H54 (cell line): ENCODE results near the gene XPNPEP1.
A peak's percentile ranks its signal among the peaks of the same experiment; 100 is the strongest.

Source experiments
- DNase-seq: peaks from one replicate; pipeline ENCODE4 v3.0.0; 2011; ENCODE audit warnings: low spot score, mixed read lengths; ENCODE audit not compliant: insufficient read length
- FAIRE-seq: peaks from 3 replicates; lab custom pipeline; 2011; peaks lifted over from hg19 to GRCh38; lab: Jason Lieb, UNC
- POLR2A ChIP-seq: IDR thresholded peaks from 2 replicates; pipeline ENCODE4 v1.6.1; 2011; ENCODE audit warnings: low read depth, mild to moderate bottlenecking, low read length

XPNPEP1 gene

DNA sequence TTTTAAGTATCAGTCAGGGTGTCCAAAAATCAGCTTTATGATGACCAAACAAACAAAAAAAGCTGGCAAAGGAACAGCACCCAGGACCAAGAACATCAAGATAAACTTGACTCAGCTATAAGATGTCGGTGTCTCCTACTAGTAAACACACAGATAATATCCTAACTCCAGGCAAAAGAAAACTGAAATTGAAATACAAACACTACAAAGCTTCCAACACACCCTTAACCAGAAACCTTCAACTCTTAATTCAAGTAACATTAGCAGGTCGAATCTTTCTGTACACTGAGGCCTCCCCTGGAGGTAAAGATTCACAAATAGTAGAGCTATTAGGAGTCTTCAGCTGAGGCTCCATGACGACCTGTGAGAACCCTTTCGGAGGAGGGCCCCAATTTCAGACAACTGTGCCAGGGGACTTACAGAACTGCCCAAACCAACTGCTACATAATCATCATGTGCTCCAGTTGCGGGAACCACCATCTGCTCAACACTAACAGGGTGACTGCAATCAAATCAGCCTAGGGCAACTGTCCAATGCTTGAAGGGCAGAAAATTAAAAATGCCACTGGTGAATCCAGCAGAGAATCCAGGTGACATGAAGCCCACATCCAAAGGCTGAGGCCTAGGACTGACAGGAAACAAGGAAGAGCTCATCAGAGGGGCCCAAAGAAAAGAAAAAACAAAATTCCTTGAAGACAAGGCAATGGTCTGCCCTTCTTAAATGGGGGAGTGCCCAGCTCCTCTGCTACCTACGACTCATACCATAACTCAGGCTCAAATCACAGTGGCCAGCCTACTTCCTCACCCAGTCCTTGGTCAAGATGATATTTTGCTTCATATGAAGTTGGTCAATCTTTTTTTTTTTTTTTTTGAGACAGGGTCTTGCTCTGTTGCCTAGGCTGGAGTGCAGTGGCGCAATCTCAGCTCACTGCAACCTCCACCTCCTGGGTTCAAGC lies 20.0 kb downstream of the XPNPEP1 start:
- TF ChIP-seq POLR2A: no peak
- DNase-seq (peak; percentile 48), FAIRE-seq (no peak)

DNA sequence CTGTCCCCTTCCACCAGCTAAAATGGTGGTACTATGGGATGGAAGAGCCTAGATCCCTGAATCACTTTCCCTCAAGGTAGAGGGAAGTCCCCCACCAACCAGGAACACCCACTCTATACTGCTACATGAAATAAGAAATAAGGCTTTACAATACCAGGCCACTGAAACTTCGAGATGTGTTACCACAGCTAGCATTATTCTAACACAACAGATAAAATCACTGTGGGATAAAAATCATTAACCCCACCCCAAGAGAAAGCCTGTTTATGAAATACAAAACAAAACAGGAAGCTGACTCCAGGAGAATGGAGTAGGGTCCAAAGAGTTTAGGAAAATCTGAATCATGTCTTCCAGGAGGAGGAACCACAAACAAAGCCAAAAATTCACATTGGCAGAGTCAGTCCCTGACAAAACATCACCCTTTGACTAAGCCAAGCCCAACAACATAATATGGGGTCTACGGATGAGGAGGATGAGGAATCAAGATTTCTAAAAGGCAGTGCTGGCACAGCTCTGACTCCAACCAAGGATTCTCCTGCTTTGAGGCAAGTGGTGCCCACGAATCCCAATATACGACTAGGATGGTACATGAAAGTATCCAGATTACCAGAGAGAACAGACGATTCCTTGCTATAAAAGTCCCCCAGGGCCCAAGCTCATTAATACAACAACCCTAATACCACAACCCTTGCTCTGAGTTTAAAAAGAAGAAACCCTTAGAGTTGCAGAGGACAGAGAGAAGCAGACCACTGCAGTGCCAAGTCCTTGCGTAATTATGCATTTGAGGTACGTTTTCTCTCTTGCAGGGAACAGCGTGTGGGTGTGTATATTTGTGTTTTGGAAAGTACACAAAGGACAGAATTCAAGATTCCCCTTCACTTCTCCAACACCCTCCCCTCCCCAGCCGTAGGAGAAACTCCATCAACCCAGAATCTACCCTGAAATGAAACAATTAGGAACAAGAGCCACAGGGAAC lies 23.7 kb downstream of the XPNPEP1 start:
- FAIRE-seq: no peak
- TF ChIP-seq POLR2A: no peak
- DNase-seq: no peak

DNA sequence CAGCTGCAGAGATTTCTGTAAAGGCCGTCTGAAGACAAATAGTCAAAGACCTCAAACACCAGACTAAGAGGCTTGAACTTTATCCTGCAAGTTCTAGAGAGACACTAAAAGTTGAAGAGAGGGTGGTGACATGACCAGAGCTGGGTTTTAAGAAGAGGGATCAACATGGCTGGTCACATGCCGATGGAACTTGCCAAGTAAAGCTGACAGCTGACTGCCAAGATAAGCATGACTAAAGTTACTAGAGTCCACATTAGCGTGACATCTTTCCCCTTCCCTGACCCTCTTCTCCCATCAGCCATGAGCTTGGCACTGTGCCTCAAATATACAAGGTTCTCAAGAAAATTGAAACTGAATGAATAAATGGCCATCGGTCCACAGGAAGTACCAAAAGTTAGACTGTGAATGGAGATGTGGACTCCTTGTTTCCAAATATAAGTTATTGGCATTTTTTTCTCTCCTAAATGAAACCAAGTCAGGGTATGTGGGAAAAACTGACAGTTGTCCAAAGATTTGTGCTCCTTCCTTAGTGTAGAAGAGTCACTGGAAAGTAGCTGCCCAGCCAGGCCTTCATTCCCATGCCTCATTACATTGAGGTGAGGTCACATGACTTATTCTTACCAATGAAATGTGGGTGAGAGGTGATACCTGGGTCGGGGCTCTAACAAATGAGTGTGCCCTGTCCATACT lies 24.5 kb downstream of the XPNPEP1 start:
- no peak for FAIRE-seq
- DNase-seq: no peak
- no peak for TF ChIP-seq POLR2A

DNA sequence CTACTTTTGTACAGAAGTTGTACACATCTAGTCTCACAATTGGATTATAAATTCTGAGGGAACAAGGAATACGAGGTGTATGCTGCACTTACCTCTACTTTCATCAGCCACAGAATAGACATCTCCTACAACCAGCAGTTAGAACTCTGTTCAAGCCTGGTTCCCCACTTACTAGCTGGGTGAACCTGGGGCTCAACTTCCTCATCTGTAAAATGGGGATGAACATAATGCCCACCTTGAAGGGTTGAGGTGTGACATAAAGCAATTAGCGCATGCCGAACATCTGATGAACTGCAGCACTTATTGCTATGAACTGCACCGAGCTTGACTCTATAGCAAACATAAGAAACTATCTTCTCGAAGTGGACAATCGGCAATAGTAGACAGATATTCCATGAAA lies 25.3 kb downstream of the XPNPEP1 start:
- no peak for DNase-seq
- TF ChIP-seq POLR2A: no peak
- no peak for FAIRE-seq

DNA sequence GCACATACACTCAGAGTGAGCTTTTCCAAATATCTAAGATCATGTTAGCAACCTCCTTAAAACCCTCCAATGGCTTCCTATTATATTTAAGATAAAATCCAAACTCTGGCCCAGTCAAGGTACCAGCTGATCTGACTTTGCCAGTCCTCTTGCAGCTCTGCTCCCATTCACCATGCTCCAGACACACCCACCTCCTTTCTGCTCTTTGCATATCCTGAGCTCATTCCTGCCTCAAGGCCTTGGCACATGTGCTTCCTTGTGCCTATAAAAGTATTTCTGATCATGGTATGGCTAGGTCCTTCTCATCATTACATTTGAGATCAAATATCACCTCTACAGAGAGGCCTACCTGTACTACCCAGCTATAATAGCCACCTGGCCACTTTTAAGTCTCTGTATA lies 27.5 kb downstream of the XPNPEP1 start:
- no peak for DNase-seq
- FAIRE-seq: no peak
- no peak for TF ChIP-seq POLR2A

DNA sequence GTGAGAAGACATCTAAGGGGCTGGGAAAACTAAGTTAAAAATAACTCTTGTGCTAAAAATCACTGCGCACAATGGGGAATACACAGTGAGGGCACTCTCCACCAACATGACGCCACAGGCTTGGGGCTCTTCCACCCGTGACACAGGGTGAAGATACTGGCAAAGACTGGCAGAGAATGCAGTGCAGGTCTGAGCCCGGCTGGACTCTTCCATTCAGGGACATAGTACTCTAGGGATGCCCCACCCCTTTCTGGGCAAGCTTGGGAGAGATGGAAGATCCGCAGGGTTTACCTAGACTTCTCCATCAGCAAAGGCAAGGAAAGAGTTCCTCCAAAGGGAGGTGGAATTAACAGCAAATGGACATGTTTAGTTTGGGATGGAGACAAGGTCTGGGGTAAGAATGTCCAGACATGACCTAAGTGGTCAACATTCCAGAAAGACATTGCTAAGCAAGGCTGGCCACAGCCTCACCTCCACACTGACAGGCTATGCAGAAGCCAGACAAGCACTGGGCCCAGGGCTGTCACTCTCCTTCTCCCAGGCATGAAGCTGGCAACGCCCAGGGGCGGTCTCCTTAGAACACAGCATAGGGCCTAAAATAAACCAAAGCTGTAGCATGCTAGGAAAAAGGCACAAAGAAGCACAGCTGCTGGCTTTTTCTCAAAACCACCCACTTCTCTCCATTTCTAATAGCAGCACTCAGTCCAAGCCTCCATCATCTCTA lies 28.1 kb downstream of the XPNPEP1 start:
- no peak for TF ChIP-seq POLR2A
- FAIRE-seq: no peak
- no peak for DNase-seq

DNA sequence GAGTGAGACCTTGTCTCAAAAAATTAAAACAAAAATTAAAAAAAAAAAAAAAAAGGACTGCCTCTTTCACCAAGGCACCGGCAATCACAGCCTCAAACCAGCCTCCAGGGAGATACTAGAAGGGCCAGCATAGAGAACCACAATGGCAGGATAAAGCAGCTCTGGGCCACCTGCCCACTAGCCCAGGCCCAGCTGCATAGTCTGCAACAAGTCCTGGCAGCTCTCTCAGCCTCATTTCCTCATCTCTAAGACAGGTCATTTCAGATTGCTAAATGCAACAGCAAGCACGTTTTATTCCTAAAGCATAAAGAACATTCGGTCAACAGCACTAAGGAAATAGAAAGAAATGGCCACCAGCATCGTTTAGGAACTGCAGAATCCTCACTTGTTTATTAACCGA lies 28.8 kb downstream of the XPNPEP1 start:
- no peak for TF ChIP-seq POLR2A
- no peak for FAIRE-seq
- no peak for DNase-seq

DNA sequence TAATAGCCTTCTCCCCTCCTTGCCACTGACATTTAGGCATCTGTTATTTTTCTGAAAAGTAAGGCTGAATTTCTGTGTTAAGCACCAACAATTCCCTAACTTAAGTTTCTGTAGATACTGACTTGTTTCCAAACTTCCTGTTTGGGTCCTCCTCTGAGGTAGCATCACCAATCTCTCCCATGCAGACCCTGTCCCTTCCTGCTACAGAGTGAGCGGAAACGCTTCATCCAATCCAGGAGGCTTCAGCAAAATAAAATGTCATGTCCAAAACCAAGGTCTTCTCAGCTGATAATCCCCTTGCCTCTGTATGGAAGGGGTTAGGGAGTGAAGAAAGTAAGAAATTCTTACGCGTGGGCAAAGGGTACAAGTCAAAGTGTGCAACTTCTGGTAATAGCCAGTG lies 29.9 kb downstream of the XPNPEP1 start:
- DNase-seq (no peak), FAIRE-seq (no peak)
- TF ChIP-seq POLR2A: no peak

DNA sequence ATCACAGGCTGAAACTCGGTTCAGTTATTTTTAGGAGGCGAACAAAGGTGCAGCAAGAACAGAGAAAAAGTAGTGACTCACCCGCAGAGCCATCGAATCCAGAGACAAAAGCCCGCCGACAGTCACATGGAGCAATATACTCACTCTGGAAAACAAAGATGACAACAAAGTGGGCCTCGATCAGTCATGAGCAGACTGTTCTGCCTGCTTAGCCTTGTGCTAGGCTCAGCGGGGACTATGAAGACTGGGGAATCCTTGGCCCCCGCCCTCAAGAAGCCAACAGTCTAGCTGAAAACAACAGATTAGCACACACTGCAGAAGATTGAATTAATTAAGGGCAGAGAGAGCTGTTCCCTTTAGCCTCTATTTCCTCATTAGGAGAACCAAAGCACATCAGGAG lies 30.4 kb downstream of the XPNPEP1 start:
- FAIRE-seq (no peak), DNase-seq (no peak)
- TF ChIP-seq POLR2A: no peak

DNA sequence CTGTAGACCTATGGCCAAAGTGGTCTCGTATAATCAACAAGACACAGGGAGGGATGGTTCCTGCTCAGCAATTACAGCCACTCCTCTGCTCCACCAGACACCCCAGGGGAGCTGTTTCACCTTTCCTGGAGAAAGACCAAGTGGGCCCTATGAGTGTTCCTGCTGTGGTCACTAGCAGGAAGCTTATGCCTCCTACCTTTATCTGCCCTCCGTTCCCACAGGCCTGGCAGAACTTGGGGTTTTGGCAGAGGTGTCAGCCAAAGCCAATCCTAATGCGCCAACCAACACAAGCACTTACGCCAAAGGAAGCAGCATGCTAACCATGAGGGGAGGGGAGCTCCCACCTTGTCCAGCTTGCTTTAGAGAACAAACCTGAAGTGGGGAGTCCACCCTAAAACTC lies 31.2 kb downstream of the XPNPEP1 start:
- TF ChIP-seq POLR2A: no peak
- FAIRE-seq (no peak), DNase-seq (no peak)

DNA sequence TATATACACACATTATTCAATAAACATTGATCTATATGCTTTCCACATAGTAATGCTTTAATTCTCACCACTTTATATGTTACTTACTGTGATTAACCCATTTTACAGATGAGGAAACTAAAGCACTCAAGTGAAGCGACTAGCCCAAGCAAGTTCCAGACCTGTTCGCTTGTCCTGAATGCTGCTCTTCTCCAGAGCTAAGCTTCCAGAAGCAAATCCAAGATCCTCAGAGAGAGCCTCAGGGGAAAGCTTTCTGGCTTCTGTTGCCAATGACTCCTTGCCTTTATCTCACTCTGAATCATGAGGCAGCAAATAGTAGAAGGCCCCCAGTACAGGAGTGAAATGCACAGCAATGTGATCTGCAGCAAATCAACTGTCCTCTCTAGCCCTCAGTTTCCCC lies 32.2 kb downstream of the XPNPEP1 start:
- no peak for TF ChIP-seq POLR2A
- FAIRE-seq (no peak), DNase-seq (no peak)

DNA sequence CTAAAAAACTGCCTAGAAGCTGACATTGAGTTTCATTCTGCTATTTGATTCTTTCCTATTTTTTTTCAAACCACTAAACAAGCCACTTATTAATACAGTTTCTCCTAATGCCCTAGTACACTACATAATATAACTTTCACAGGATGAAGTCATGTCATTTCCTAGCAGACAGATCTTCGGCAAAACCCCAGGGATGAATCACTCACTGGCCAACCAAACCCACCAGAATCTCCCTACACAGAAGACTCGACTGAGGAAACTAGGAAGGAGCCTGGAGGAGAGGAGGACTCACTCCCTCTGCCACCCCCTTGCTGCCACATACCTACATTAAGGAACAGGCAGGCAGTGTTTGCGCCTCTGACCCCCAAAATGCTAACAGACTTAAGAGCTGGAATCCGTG lies 33.4 kb downstream of the XPNPEP1 start:
- DNase-seq (peak; percentile 57), FAIRE-seq (no peak)
- no peak for TF ChIP-seq POLR2A

DNA sequence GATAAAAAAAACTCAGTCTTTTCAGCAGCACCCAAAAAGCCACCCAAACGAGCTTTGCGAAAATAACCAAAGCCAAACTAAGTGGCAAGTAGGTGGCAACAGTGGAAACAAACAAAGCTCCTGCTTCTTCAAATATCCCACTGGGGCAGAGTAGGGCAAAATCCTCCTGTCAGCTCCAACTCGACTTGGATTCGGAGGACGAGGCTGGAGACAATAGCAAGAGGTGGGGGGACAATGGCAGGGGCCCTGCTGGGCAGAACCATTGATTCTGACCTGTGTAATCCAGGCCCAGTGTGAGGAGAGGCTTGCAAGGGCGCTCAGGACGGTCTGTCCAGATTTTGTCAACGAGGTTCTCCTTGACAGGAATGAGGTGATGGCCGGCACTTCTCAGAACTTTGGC lies 35.5 kb downstream of the XPNPEP1 start:
- no peak for FAIRE-seq
- DNase-seq: no peak
- TF ChIP-seq POLR2A: no peak
